GM18870 (cell line): ENCODE data around the gene FAT1.
"Not testable (repeated sequence)": the region's sequence is repeated elsewhere in the genome, so short reads cannot be mapped to it uniquely, and the experiment has no call there.

Experiments
- ATAC-seq: cut with Tn5 transposase; IDR thresholded peaks from one replicate; pipeline ENCODE4 v1.9.1; 2021; ENCODE audit warnings: moderate library complexity; ENCODE audit not compliant: unreplicated experiment

The FAT1 gene

GRCh38 chr4:186659935-186660334, 63.7 kb downstream of the FAT1 start:
- ATAC-seq: no peak

DNA sequence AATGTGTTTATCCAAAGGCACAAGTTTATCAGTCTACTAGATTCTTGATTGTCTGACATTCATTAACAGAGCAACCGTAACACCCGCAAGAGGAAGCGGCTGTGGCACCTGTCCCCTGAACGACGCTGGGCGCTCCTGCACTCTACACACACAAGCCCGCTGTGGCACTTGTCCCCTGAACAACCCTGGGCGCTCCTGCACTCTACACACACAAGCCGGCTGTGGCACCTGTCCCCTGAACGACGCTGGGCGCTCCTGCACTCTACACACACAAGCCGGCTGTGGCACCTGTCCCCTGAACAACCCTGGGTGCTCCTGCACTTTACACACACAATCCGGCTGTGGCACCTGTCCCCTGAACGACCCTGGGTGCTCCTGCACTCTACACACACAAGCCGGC, 64.2 kb downstream of the FAT1 start:
- ATAC-seq: not testable (repeated sequence)

GRCh38 chr4:186658657-186659056, 65.0 kb downstream of the FAT1 start:
- ATAC-seq: no peak

GRCh38 chr4:186657764-186658163, 65.9 kb downstream of the FAT1 start:
- no peak for ATAC-seq

DNA sequence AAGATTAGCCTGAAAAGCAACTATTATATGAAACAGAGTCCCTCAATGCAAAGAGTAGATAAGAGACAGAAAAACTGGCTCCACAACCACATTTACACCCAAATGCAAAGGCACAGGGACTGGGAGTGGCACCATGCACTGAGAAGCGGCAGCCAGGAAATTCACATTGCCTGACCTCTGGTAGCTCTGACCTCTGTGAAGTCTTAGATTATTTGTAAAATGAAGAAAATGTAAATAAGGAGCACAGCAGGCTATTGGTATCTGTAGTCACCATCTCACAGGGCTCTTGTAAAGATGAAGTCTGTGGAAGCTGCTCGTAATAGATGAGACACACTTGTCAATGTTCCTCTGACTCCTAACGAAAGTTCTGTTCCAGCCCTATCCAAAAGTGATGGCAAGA, 69.7 kb downstream of the FAT1 start:
- ATAC-seq: no peak

DNA sequence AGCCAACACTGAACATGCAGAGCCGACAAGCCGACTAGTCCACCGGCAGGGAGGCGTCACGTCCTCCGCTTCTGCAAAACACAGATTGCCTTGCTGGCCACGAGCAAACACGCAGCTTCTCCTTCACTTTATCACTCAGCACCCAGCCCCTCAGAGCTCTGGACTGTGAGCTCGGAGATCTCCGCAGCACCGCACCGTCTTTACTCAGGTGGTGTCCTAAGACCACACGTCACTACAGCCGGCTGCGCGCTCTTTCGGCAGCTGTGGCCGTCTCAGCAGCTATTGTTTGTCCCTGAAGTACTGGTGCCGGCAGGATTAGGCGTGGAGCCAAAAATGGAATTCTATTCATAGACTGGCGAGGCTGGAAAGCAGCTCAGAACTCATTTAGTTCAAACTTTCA, 72.0 kb downstream of the FAT1 start:
- no peak for ATAC-seq

- no peak for ATAC-seq
These were observed 72.5 kb downstream of the FAT1 start for GRCh38 chr4:186651181-186651603.

- no peak for ATAC-seq
These were observed 73.1 kb downstream of the FAT1 start for GRCh38 chr4:186650401-186651180.

- no peak for ATAC-seq
These were observed 75.8 kb downstream of the FAT1 start for GRCh38 chr4:186647821-186648220.

- no peak for ATAC-seq
These were observed 78.9 kb downstream of the FAT1 start for GRCh38 chr4:186644737-186645261.

- ATAC-seq: no peak
These were observed 79.4 kb downstream of the FAT1 start for GRCh38 chr4:186644311-186644638.

DNA sequence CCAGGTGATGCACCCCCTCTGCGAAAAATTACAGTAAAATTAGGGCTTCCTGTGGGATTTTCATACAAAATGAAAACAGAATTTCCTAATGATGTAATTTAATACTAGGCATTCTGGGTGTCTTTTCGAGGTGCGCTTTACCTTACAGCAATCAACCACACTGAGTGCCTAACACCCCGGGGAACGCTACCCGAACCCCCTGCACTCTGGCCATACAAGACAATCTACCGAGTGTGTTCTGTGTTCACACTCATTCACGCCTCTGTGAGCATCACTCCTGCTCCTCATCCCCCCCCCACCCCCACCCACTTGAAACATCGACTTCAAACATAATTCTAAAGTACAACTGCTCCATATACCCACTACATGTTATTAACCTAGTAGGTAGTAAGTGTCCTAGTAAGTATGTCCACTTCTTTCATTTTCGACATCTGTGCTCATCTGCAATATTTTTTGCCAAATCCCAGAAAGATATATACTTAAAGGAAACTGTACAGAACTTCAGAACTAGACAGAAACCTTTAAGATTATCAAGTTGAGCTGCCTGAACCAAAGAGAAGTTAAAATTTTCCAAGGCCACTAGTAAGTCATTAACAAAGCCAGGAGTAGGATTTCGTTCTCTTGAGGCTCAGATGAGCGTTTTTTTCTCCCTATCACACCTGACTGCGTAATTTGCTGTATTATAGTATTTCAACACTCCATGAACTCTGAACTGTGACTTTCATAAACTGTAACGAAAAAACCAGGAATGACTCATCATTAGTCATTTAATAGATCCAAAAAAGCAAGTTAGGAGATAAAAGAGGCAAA, 80.0 kb downstream of the FAT1 start:
- ATAC-seq: no peak

- ATAC-seq: no peak
These were observed 80.7 kb downstream of the FAT1 start for GRCh38 chr4:186642998-186643397.

GRCh38 chr4:186642530-186642929, 81.1 kb downstream of the FAT1 start:
- ATAC-seq: no peak

DNA sequence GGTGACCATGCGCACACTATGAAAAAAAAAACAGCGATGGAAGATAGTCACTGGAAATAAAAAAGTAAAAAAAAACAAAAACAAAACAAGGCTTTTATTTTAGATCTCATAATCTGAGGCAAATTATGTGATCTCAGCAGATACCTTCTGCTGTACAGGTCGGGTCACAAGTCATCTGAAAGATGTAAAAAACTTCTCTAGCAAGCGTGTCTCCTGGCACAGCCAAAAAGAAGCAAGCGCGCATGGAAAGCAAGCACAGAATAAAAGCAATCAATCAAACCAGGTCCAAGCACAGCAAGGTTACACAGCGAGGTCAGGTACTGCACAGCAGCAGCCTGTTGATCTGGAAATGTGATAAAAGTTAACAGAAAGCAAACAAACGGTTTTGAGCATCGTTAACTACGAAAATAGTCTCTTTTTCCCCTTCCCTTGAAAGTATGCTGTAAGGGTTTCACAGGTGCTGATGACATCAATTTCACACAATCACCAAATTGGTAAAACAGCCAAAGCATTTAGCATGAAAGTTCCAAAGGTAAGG, 89.0 kb downstream of the FAT1 start:
- no peak for ATAC-seq

- ATAC-seq: no peak
These were observed 89.8 kb downstream of the FAT1 start for GRCh38 chr4:186633844-186634243.

GRCh38 chr4:186630128-186630527, 93.5 kb downstream of the FAT1 start:
- no peak for ATAC-seq

DNA sequence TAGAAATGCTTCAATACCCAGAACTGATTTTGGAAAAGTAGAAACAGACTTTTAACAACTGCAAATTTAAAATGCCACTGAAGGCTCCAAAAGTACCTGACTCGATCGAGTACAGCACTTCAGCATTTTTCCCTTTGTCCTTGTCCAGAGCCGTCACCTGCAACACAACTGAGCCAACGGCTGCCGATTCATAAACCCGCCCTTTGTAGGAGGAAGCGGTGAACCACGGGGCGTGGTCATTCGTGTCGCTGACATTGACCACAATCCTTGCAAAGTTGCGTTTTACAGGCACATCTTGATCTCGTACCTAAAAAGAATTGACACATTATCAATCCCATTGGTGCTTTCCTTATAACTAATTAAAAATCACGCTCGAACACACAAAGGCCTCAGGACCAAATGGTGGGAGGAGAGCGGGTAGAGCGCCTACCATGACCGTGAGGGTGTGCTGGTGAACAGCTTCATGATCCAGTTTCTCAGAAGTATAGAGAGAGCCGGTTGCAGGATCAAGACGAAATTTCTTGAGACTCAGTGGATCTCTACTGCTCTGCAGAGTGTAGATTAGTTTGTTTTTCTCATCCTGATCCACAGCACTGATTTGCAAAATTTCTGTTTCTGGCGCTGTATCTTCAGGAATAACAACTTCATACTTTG, 95.5 kb downstream of the FAT1 start:
- ATAC-seq: no peak

DNA sequence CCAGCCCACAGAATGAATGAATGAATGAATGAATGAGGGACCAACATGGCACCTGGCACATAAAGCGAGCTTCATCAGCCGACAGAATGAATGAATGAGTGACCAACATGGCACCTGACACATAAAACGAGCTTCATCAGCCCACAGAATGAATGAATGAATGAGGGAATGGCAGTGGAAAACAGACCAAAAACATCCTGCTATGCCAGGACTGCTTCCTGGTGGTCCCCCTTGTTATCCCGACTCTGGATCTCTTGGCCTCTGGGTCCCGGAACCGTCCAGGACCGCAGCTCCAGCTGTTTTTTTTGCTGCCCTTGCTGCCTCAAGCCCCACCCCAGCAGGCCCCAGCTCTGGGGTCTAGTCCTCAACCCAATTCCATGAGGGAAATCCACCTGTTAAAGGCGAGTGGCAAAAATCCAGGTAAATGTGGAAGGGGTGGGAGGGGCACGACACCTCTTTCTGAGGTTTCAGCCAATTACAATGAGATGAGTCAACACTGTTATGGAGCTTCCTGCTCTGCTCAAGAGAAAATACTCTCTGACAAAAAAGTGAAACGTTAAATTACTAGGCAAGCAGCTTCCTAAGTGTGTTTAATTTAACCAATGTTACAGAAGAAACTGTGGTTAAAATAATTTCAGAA, 96.3 kb downstream of the FAT1 start:
- ATAC-seq: no peak

DNA sequence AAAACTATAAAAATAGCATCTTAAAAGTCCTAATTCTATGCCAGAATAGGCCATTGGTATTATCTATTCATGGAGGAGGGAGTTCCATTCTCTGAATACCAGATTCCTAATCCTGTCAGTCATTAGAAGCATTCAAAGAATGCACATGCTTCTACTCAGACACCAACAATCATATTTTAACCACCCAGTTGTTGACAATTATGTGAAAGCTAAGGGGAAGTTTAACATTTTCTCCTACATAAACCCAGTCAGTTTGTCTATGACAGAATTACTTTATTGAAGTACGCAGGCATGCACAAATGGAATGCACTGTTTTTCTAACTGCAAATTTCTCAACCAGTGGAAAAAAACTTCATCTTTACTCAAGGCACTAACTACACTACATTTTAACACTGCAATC, 98.7 kb downstream of the FAT1 start:
- no peak for ATAC-seq

DNA sequence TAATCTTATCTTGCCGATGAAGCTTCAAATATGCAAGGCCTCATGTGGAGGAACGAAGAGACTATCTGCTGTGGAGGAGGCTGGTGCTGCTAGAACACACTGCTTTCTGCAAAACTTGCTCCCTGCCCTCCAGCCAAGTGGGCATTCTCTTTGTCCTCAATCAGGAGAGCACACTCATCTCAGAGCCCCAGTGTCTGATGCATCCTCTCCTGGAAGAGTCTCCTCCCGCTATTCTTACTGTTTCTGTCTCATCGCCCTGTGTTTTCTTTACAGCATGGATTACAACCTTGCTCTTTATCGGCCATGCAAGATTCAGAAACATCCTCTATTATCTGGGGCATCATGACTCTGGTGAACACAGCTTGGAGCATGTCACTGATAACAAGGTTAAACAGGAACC, 100.1 kb downstream of the FAT1 start:
- no peak for ATAC-seq
